ENCODE results near the gene RPL7A.

- no peak for TF ChIP-seq CTCF (IDR thresholded peaks at IDR 0.05)
- TF ChIP-seq POLR2A (IDR thresholded peaks at IDR 0.05): no peak
Observed at GRCh38 chr9:133379153-133380086, 31.4 kb downstream of the RPL7A start.
